Measurements from ENCODE around the gene TMCC2.

DNA sequence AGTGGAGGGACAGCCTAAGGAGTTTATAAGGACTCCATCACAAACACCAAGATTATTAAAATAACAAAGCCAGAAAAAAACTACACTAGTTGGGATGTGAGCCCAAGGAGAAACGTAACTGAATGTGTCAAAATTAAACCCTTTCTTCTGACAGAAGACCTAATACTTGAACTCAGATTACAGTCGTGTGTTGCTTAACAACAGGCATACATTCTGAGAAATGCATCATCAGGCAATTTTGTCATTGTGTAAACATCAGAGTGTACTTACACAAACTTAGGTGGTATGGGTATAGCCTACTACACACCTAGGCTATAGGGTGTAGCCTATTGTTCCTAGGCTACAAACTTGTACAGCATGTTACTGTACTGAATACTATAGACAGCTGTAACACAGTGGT lies 39.6 kb upstream of the TMCC2 start:
- TF ChIP-seq POLR2A (IDR thresholded peaks at IDR 0.05; ENCODE audit: borderline replicate concordance, extremely low read depth, insufficient read depth, insufficient read length) (no peak), EGR1 (IDR thresholded peaks at IDR 0.05; ENCODE audit: low read depth) (no peak), CEBPB (IDR thresholded peaks at IDR 0.05; ENCODE audit: low read depth) (no peak), RAD21 (IDR thresholded peaks at IDR 0.05; ENCODE audit: low read depth) (no peak), EZH2 (IDR thresholded peaks at IDR 0.05) (no peak), JUND (IDR thresholded peaks at IDR 0.05) (no peak), ZBTB33 (IDR thresholded peaks at IDR 0.05; ENCODE audit: extremely low read depth, insufficient replicate concordance, low read length) (no peak), TCF7L2 (IDR thresholded peaks at IDR 0.05; ENCODE audit: borderline replicate concordance, extremely low read depth, insufficient read depth, insufficient read length) (no peak), SRF (IDR thresholded peaks at IDR 0.05; ENCODE audit: low read depth) (no peak), ZFX (IDR thresholded peaks at IDR 0.05) (no peak), POLR2AphosphoS5 (IDR thresholded peaks at IDR 0.05; ENCODE audit: low read depth, low read length) (no peak), MAX (IDR thresholded peaks at IDR 0.05) (no peak)
- TF ChIP-seq, protein P1, sequence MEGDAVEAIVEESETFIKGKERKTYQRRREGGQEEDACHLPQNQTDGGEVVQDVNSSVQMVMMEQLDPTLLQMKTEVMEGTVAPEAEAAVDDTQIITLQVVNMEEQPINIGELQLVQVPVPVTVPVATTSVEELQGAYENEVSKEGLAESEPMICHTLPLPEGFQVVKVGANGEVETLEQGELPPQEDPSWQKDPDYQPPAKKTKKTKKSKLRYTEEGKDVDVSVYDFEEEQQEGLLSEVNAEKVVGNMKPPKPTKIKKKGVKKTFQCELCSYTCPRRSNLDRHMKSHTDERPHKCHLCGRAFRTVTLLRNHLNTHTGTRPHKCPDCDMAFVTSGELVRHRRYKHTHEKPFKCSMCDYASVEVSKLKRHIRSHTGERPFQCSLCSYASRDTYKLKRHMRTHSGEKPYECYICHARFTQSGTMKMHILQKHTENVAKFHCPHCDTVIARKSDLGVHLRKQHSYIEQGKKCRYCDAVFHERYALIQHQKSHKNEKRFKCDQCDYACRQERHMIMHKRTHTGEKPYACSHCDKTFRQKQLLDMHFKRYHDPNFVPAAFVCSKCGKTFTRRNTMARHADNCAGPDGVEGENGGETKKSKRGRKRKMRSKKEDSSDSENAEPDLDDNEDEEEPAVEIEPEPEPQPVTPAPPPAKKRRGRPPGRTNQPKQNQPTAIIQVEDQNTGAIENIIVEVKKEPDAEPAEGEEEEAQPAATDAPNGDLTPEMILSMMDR (IDR thresholded peaks at IDR 0.05 in 2 of 3, conservative IDR thresholded peaks at IDR 0.05 in 1 of 3; ENCODE audit: borderline replicate concordance in 1 of 3, insufficient read depth in 1 of 3, low read depth in 2 of 3, low read length in 2 of 3): no peak
- TF ChIP-seq, protein P2, sequence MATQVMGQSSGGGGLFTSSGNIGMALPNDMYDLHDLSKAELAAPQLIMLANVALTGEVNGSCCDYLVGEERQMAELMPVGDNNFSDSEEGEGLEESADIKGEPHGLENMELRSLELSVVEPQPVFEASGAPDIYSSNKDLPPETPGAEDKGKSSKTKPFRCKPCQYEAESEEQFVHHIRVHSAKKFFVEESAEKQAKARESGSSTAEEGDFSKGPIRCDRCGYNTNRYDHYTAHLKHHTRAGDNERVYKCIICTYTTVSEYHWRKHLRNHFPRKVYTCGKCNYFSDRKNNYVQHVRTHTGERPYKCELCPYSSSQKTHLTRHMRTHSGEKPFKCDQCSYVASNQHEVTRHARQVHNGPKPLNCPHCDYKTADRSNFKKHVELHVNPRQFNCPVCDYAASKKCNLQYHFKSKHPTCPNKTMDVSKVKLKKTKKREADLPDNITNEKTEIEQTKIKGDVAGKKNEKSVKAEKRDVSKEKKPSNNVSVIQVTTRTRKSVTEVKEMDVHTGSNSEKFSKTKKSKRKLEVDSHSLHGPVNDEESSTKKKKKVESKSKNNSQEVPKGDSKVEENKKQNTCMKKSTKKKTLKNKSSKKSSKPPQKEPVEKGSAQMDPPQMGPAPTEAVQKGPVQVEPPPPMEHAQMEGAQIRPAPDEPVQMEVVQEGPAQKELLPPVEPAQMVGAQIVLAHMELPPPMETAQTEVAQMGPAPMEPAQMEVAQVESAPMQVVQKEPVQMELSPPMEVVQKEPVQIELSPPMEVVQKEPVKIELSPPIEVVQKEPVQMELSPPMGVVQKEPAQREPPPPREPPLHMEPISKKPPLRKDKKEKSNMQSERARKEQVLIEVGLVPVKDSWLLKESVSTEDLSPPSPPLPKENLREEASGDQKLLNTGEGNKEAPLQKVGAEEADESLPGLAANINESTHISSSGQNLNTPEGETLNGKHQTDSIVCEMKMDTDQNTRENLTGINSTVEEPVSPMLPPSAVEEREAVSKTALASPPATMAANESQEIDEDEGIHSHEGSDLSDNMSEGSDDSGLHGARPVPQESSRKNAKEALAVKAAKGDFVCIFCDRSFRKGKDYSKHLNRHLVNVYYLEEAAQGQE (IDR thresholded peaks at IDR 0.05; ENCODE audit: low read depth): no peak
